AG04449 (cell line): ENCODE results near the gene PDSS2.

ENCODE experiments used
- CTCF ChIA-PET: fragments of 350-600 bp; formaldehyde crosslinking; extraction: SDS; loops from one replicate; lab custom pipeline; 2021; ENCODE audit warnings: antibody characterized with exemption; lab: Yijun Ruan, JAX
- POLR2A ChIA-PET: fragments of 400-600, 350-600 bp; formaldehyde crosslinking; extraction: SDS; loops from one replicate; lab custom pipeline; 2020; ENCODE audit warnings: antibody characterized with exemption, inconsistent platforms; lab: Yijun Ruan, JAX
- DNase-seq: peaks from one replicate; pipeline ENCODE4 v3.0.0-alpha.2; 2010; ENCODE audit warnings: low read depth, low spot score
- H3K4me3 ChIP-seq: 2 replicates; pipeline ENCODE4 v1.5.1; 2011; ENCODE audit warnings: low read depth, mild to moderate bottlenecking, control low read depth, low read length
- CTCF ChIP-seq: IDR thresholded peaks from one replicate; pipeline ENCODE4 v1.5.1; 2011; ENCODE audit warnings: mild to moderate bottlenecking, moderate library complexity, low read length, control low read depth, inconsistent platforms; ENCODE audit not compliant: insufficient read depth; ENCODE audit errors: missing control alignments

Gene PDSS2

DNA sequence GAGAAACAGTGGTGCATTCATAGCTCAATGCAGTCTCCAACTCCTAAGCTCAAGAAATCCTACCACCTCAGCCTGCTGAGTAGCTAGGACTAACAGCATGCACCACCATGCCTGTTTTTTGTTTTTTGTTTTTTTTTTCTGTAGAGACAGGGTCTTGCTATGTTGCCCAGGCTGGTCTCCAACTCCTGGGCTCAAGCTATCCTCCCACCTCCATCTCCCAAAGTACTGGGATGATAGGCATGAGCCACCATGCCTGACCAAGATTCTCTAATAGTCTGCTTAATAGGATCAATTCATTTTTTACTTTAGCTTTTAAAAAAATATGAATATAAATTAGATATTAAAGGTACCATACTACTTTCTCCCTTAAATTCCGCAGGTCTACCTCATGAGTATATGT lies 191.7 kb downstream of the PDSS2 start:
- no peak for DNase-seq
- ChIA-PET CTCF (interaction anchor here (0.6 kb wide), 1 partner anchor 658 kb away, joined by 3 read pairs; no protein-coding TSS in a partner anchor), POLR2A (no interaction called here)
- no peak for TF ChIP-seq CTCF
- no peak overlapping the region for H3K4me3 ChIP-seq

- DNase-seq = no peak
- TF ChIP-seq CTCF = no peak
- no peak overlapping the region for H3K4me3 ChIP-seq
- CTCF ChIA-PET = no interaction called here
- POLR2A ChIA-PET = no interaction called here
Measured at GRCh38 chr6:107267006-107267405, 192.4 kb downstream of the PDSS2 start.

GRCh38 chr6:107266563-107266962 lies 192.8 kb downstream of the PDSS2 start:
- ChIA-PET CTCF (no interaction called here), POLR2A (no interaction called here)
- no peak for TF ChIP-seq CTCF
- H3K4me3 ChIP-seq = no peak overlapping the region
- DNase-seq = no peak

DNA sequence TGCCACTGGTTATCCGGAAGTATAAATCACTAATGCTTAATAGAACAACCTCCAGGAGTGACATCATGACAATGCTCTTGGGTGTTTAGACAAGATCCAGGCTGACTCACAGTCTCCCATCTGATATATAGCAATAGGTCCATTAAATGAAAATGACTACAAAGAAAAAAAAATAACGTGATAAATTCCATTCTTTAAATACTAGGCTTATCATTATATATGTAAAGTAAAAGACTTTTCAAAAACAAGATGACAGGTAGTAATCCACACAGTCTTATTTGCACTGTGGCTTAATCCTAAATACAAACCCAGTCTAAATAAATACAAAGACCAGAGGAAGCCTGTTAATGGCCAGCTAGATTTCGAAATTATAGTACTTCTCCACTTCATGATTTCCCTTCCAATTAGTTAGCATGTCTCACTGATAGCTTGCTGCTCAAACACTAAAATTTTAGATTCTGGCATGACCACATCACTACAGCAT lies 195.0 kb downstream of the PDSS2 start:
- ChIA-PET CTCF (interaction anchor here (1.1 kb wide), 1 partner anchor 583 kb away, joined by 3 read pairs; no protein-coding TSS in a partner anchor), POLR2A (no interaction called here)
- DNase-seq = no peak
- H3K4me3 ChIP-seq = no peak overlapping the region
- TF ChIP-seq CTCF = no peak

GRCh38 chr6:107259951-107260350 lies 199.4 kb downstream of the PDSS2 start:
- POLR2A ChIA-PET = no interaction called here
- no peak overlapping the region for H3K4me3 ChIP-seq
- TF ChIP-seq CTCF = no peak
- CTCF ChIA-PET = no interaction called here
- DNase-seq = no peak

DNA sequence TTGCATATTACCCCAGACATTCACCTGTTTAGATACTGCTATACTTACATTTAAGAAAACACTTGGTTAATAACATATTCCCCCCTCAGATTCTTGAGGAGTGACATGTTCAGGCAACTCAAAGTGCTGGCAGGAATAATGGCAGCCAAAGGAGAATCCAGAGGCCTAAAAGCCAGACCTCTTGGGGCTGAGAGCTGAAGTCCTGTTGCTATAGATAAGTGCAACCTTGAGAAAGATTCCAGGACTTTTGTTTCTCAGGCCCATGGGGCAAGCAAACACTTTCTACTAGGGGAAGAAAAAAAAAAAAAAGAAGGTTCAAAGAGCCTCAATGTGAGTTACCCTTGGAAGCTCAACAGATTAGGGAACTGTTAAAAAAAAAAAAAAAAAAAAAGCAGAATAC lies 211.2 kb downstream of the PDSS2 start:
- no peak overlapping the region for H3K4me3 ChIP-seq
- CTCF ChIA-PET = no interaction called here
- no peak for DNase-seq
- POLR2A ChIA-PET = no interaction called here
- no peak for TF ChIP-seq CTCF
